Endothelial cell (in vitro differentiated cells): ENCODE results near the gene SEC14L1. TPM values are rescaled to one million over a fixed set of nuclear protein-coding genes. Genes with fewer than 3 reads are reported as not detected.
A peak's percentile ranks its signal among the peaks of the same experiment; 100 is the strongest.

ENCODE experiments used
- DNase-seq: peaks from one replicate; pipeline ENCODE4 v3.0.0; 2021; ENCODE audit warnings: low spot score
- H3K27ac Mint-ChIP-seq: one replicate; pipeline ENCODE4 v1.8.0; 2021; ENCODE audit warnings: mixed read lengths, inconsistent platforms; ENCODE audit not compliant: unreplicated experiment
- H3K27me3 Mint-ChIP-seq: one replicate; pipeline ENCODE4 v1.8.0; 2021; ENCODE audit warnings: mild to moderate bottlenecking, moderate library complexity, mixed read lengths, inconsistent platforms; ENCODE audit not compliant: unreplicated experiment
- H3K36me3 Mint-ChIP-seq: one replicate; pipeline ENCODE4 v1.8.0; 2021; ENCODE audit warnings: mild to moderate bottlenecking, low read depth, mixed read lengths, inconsistent platforms; ENCODE audit not compliant: unreplicated experiment
- H3K4me1 Mint-ChIP-seq: one replicate; pipeline ENCODE4 v1.8.0; 2021; ENCODE audit warnings: mild to moderate bottlenecking, mixed read lengths, inconsistent platforms; ENCODE audit not compliant: unreplicated experiment
- H3K4me3 Mint-ChIP-seq: one replicate; pipeline ENCODE4 v1.8.0; 2021; ENCODE audit warnings: mild to moderate bottlenecking, mixed read lengths, inconsistent platforms; ENCODE audit not compliant: unreplicated experiment
- H3K9me3 Mint-ChIP-seq: one replicate; pipeline ENCODE4 v1.8.0; 2021; ENCODE audit warnings: mixed read lengths, inconsistent platforms; ENCODE audit not compliant: unreplicated experiment
- CTCF ChIP-seq: fragments of 200-600 bp; sonication (generic); IDR thresholded peaks from one replicate; pipeline ENCODE4 v1.5.0; 2021; ENCODE audit warnings: antibody characterized with exemption; ENCODE audit not compliant: unreplicated experiment
- total RNA-seq: library from RNA; stranded (reverse); fragmentation: NEBNext Ultra II Directional; extraction: Animal tissue kit (Norgen Biotek cat#: 25700); gene quantifications from one replicate; pipeline ENCODE4 v1.2.1, GENCODE V29; 2021; ENCODE audit not compliant: unreplicated experiment

Gene SEC14L1
- total RNA-seq, 1 donor from 2014 or later = 315 TPM

DNA sequence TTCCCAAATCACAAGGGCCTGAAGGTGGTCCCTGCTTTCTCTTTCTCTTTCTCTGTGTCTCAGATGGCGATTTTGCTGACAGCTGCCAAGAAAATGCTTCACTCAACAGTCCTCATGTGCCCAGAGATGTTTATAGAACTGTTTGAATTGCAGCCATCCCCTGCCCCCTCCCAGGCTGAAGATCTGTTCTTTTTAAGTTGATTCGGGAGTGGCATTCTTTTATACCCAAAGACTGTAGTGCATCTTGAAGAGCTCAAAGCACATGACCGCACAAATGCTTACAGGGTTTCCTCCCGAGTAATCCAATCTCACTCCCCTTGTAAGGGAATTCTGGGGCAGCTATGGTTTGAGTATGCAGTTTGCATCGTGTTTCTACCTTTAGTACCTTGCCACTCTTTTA lies 75.7 kb downstream of the SEC14L1 start:
- peaks cover 15% of the 10 kb centered on the region for H3K27me3 Mint-ChIP-seq
- H3K36me3 Mint-ChIP-seq = peaks cover 59% of the 10 kb centered on the region
- no peak for DNase-seq
- TF ChIP-seq CTCF = no peak
- H3K9me3 Mint-ChIP-seq = no peaks in the 10 kb centered on the region
- H3K4me3 Mint-ChIP-seq = peak overlapping the region; percentile 24
- peaks cover 14% of the 10 kb centered on the region for H3K4me1 Mint-ChIP-seq
- no peak overlapping the region for H3K27ac Mint-ChIP-seq

GRCh38 chr17:77217123-77217522 lies 76.4 kb downstream of the SEC14L1 start:
- no peak for DNase-seq
- peaks cover 13% of the 10 kb centered on the region for H3K4me1 Mint-ChIP-seq
- peak overlapping the region; percentile 24 for H3K4me3 Mint-ChIP-seq
- TF ChIP-seq CTCF = no peak
- peaks cover 52% of the 10 kb centered on the region for H3K36me3 Mint-ChIP-seq
- H3K27ac Mint-ChIP-seq = peak overlapping the region; percentile 71
- peaks cover 11% of the 10 kb centered on the region for H3K27me3 Mint-ChIP-seq
- no peaks in the 10 kb centered on the region for H3K9me3 Mint-ChIP-seq

DNA sequence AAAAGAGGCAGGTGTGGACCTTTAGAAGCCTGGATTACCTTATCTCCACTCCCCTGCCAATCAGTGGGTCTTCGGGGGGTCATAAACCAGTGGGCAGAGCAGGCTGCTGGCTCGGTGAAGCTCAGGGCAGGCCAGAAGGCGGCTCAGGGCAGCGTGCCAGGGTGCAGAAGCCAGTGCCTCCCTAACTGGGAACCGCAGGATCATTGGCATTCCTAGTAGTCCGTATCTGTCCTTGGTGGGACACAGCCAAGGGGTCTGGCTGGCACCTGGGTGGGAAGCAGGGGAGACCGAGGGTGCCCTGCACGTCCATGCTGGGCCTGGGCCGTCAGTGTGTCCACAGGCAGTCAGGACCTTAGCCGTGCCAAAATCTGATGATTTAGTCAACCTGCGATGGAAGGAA lies 76.8 kb downstream of the SEC14L1 start:
- Mint-ChIP-seq H3K4me3 (no peak overlapping the region), H3K27ac (no peak overlapping the region), H3K4me1 (peaks cover 16% of the 10 kb centered on the region), H3K27me3 (peaks cover 11% of the 10 kb centered on the region), H3K36me3 (peaks cover 48% of the 10 kb centered on the region), H3K9me3 (no peaks in the 10 kb centered on the region)
- DNase-seq = no peak
- no peak for TF ChIP-seq CTCF

- TF ChIP-seq CTCF = no peak
- H3K36me3 Mint-ChIP-seq = peaks cover 47% of the 10 kb centered on the region
- peaks cover 11% of the 10 kb centered on the region for H3K27me3 Mint-ChIP-seq
- H3K27ac Mint-ChIP-seq = no peak overlapping the region
- DNase-seq = no peak
- H3K9me3 Mint-ChIP-seq = no peaks in the 10 kb centered on the region
- H3K4me3 Mint-ChIP-seq = peak overlapping the region; percentile 47
- peaks cover 14% of the 10 kb centered on the region for H3K4me1 Mint-ChIP-seq
Measured at GRCh38 chr17:77218902-77219301, 78.1 kb downstream of the SEC14L1 start.

- no peak for TF ChIP-seq CTCF
- Mint-ChIP-seq H3K4me1 (peaks cover 11% of the 10 kb centered on the region), H3K36me3 (peaks cover 19% of the 10 kb centered on the region), H3K4me3 (no peak overlapping the region), H3K27ac (no peak overlapping the region), H3K9me3 (no peaks in the 10 kb centered on the region), H3K27me3 (peaks cover 10% of the 10 kb centered on the region)
- DNase-seq = no peak
Measured at GRCh38 chr17:77222356-77222755, 81.6 kb downstream of the SEC14L1 start.
